H9 (cell line): Measurements from ENCODE around the gene ZSWIM8. TPM values are rescaled to one million over a fixed set of nuclear protein-coding genes. Genes with fewer than 3 reads are reported as not detected.
"Not testable (repeated sequence)": the region's sequence is repeated elsewhere in the genome, so short reads cannot be mapped to it uniquely, and the experiment has no call there.

Experiments
- DNase-seq: peaks from one replicate; pipeline ENCODE4 v3.0.0-alpha.2; 2017
- H2AFZ ChIP-seq: one replicate; pipeline ENCODE4 v1.6.1; 2013; ENCODE audit warnings: mild to moderate bottlenecking, low read length, control low read depth, moderate library complexity
- H2AK5ac ChIP-seq: 2 replicates; pipeline ENCODE4 v1.6.1; 2013; ENCODE audit warnings: low read length, control low read depth, mixed read lengths; ENCODE audit not compliant: insufficient read length
- H2BK120ac ChIP-seq: one replicate; pipeline ENCODE4 v1.6.1; 2013; ENCODE audit warnings: low read depth, mild to moderate bottlenecking, low read length, control low read depth, inconsistent platforms; ENCODE audit not compliant: poor library complexity, severe bottlenecking
- H2BK12ac ChIP-seq: 2 replicates; pipeline ENCODE4 v1.6.1; 2013; ENCODE audit warnings: low read length, control low read depth, mixed read lengths, low read depth; ENCODE audit not compliant: insufficient read length
- H2BK15ac ChIP-seq: 2 replicates; pipeline ENCODE4 v1.6.1; 2013; ENCODE audit warnings: low read depth, low read length, control low read depth
- H2BK20ac ChIP-seq: one replicate; pipeline ENCODE4 v1.6.1; 2013; ENCODE audit warnings: low read depth, mild to moderate bottlenecking, low read length, control low read depth, inconsistent platforms; ENCODE audit not compliant: poor library complexity, severe bottlenecking
- H2BK5ac ChIP-seq: 2 replicates; pipeline ENCODE4 v1.6.1; 2013; ENCODE audit warnings: low read length, control low read depth, mixed read lengths; ENCODE audit not compliant: insufficient read length
- H3K14ac ChIP-seq: 2 replicates; pipeline ENCODE4 v1.6.1; 2013; ENCODE audit warnings: low read length, control low read depth; ENCODE audit not compliant: insufficient read depth
- H3K18ac ChIP-seq: 2 replicates; pipeline ENCODE4 v1.6.1; 2013; ENCODE audit warnings: low read depth, mild to moderate bottlenecking, mixed read lengths, low read length, control low read depth; ENCODE audit not compliant: insufficient read length
- H3K23ac ChIP-seq: 2 replicates; pipeline ENCODE4 v1.6.1; 2013; ENCODE audit warnings: low read length, control low read depth, mixed read lengths, low read depth; ENCODE audit not compliant: insufficient read length
- H3K23me2 ChIP-seq: 2 replicates; pipeline ENCODE4 v1.6.1; 2013; ENCODE audit warnings: low read depth, mild to moderate bottlenecking, mixed read lengths, low read length, control low read depth; ENCODE audit not compliant: insufficient read length, poor library complexity, severe bottlenecking
- H3K27ac ChIP-seq: 2 replicates; pipeline ENCODE4 v1.5.1; 2013; ENCODE audit warnings: low read length, control low read depth, mixed read lengths, low read depth; ENCODE audit not compliant: insufficient read length
- H3K27me3 ChIP-seq: 2 replicates; pipeline ENCODE4 v1.6.1; 2013; ENCODE audit warnings: low read length, control low read depth, inconsistent platforms; ENCODE audit not compliant: insufficient read depth
- H3K4ac ChIP-seq: 2 replicates; pipeline ENCODE4 v1.6.1; 2013; ENCODE audit warnings: low read depth, mild to moderate bottlenecking, control low read depth, inconsistent platforms, low read length, moderate library complexity
- H3K4me1 ChIP-seq: 2 replicates; pipeline ENCODE4 v1.6.1; 2013; ENCODE audit warnings: low read length, control low read depth, inconsistent platforms; ENCODE audit not compliant: insufficient read depth
- H3K4me2 ChIP-seq: 2 replicates; pipeline ENCODE4 v1.6.1; 2013; ENCODE audit warnings: low read length, control low read depth, mixed read lengths; ENCODE audit not compliant: insufficient read length, insufficient read depth
- H3K56ac ChIP-seq: 2 replicates; pipeline ENCODE4 v1.6.1; 2013; ENCODE audit warnings: low read depth, mild to moderate bottlenecking, mixed read lengths, low read length, control low read depth; ENCODE audit not compliant: insufficient read length
- H3K79me1 ChIP-seq: 2 replicates; pipeline ENCODE4 v1.6.1; 2013; ENCODE audit warnings: low read depth, mild to moderate bottlenecking, moderate library complexity, low read length, control low read depth, inconsistent platforms; ENCODE audit not compliant: insufficient read depth, poor library complexity, severe bottlenecking
- H3K79me2 ChIP-seq: 2 replicates; pipeline ENCODE4 v1.6.1; 2013; ENCODE audit warnings: low read length, control low read depth, inconsistent platforms; ENCODE audit not compliant: insufficient read depth
- H3K9ac ChIP-seq: 2 replicates; pipeline ENCODE4 v1.6.1; 2013; ENCODE audit warnings: low read length, control low read depth, mixed read lengths; ENCODE audit not compliant: insufficient read length; ENCODE audit errors: extremely low read depth
- H3K9me3 ChIP-seq: one replicate; pipeline ENCODE4 v1.6.1; 2013; ENCODE audit warnings: low read depth, low read length, inconsistent platforms; ENCODE audit not compliant: control insufficient read depth
- H3T11ph ChIP-seq: one replicate; pipeline ENCODE4 v1.6.1; 2013; ENCODE audit warnings: mild to moderate bottlenecking, low read length, control low read depth, inconsistent platforms
- H4K20me1 ChIP-seq: one replicate; pipeline ENCODE4 v1.6.1; 2013; ENCODE audit not compliant: control insufficient read depth, insufficient read length, insufficient read depth
- H4K5ac ChIP-seq: 2 replicates; pipeline ENCODE4 v1.6.1; 2013; ENCODE audit warnings: low read depth, mild to moderate bottlenecking, mixed read lengths, low read length, control low read depth; ENCODE audit not compliant: insufficient read length
- H4K8ac ChIP-seq: replicated peaks from 2 replicates; pipeline ENCODE4 v1.6.1; 2013; ENCODE audit warnings: low read length, control low read depth, mixed read lengths, low read depth; ENCODE audit not compliant: insufficient read length
- H4K91ac ChIP-seq: 2 replicates; pipeline ENCODE4 v1.6.1; 2013; ENCODE audit warnings: low read depth, mild to moderate bottlenecking, moderate library complexity, mixed read lengths, low read length, control low read depth; ENCODE audit not compliant: insufficient read length
- H3K27ac Mint-ChIP-seq, 3 experiments: 2 replicates in 2 of 3; 3 replicates in 1 of 3; pipeline ENCODE4 v1.8.0; 2020 to 2021; ENCODE audit warnings: mixed read lengths in 3 of 3, mild to moderate bottlenecking in 1 of 3, moderate library complexity in 1 of 3
- H3K27me3 Mint-ChIP-seq: 2 replicates; pipeline ENCODE4 v1.8.0; 2021; ENCODE audit warnings: low read depth, mild to moderate bottlenecking, moderate library complexity, mixed read lengths
- H3K36me3 Mint-ChIP-seq, 3 experiments: 2 replicates in 2 of 3; 3 replicates in 1 of 3; pipeline ENCODE4 v1.8.0; 2020 to 2021; ENCODE audit warnings: low read depth in 3 of 3, mixed read lengths in 3 of 3; ENCODE audit not compliant: insufficient read depth in 1 of 3
- H3K4me1 Mint-ChIP-seq, 2 experiments: 2 replicates each; pipeline ENCODE4 v1.8.0; 2020; ENCODE audit warnings: mixed read lengths in 2 of 2
- H3K4me3 Mint-ChIP-seq, 2 experiments: 2 replicates in 1 of 2; 3 replicates in 1 of 2; pipeline ENCODE4 v1.8.0; 2020 to 2021; ENCODE audit warnings: mild to moderate bottlenecking in 2 of 2, mixed read lengths in 2 of 2, moderate library complexity in 1 of 2
- H3K9me3 Mint-ChIP-seq, 2 experiments: 2 replicates in 1 of 2; 3 replicates in 1 of 2; pipeline ENCODE4 v1.8.0; 2020; ENCODE audit warnings: mild to moderate bottlenecking in 2 of 2, mixed read lengths in 2 of 2, moderate library complexity in 1 of 2
- CTCF ChIP-seq: fragments of 200-600 bp; sonication (generic); conservative IDR thresholded peaks from 3 replicates; pipeline ENCODE4 v1.8.0; 2021; ENCODE audit warnings: antibody characterized with exemption, mild to moderate bottlenecking
- WGBS: extraction: QIAGEN DNeasy Blood & Tissue Kit; methylation state at CpG from one replicate; pipeline ENCODE4 v1.1.7; 2013; ENCODE audit warnings: missing lambda C conversion rate, low lambda C conversion rate, mixed read lengths; ENCODE audit not compliant: insufficient read length; ENCODE audit errors: extremely low coverage; 5-methylcytosine and 5-hydroxymethylcytosine counted together
- total RNA-seq: library from RNA; stranded (reverse); gene quantifications from 2 replicates; pipeline ENCODE4 v1.2.1, GENCODE V29; 2021

Gene ZSWIM8
- total RNA-seq, 1 experiment from 2014 or later: 41.0 TPM

GRCh38 chr10:73786512-73786885, 1.1 kb downstream of the ZSWIM8 start:
- no peak overlapping the region for H3K27ac ChIP-seq
- WGBS: no CpG with 5 or more reads among the region's 2 CpGs
- peaks cover 23 to 25% of the 10 kb centered on the region in 2 experiments for H3K4me1 Mint-ChIP-seq
- no peak overlapping the region for H3K4ac ChIP-seq
- no peaks in the 10 kb centered on the region for H3K27me3 Mint-ChIP-seq
- no peak overlapping the region for H2BK5ac ChIP-seq
- H3T11ph ChIP-seq: no peak overlapping the region
- H4K5ac ChIP-seq: no peak overlapping the region
- H3K14ac ChIP-seq: no peak overlapping the region
- peaks cover 7% of the 10 kb centered on the region; the same call in 1 of the 2 replicates for H3K79me2 ChIP-seq
- H4K91ac ChIP-seq: no peak overlapping the region
- TF ChIP-seq CTCF: no peak
- H2BK120ac ChIP-seq: no peak overlapping the region
- peak overlapping the region in 2 of 3 experiments; percentile 7 to 72; a peak in 2 of 7 replicates for H3K27ac Mint-ChIP-seq
- no peaks in the 10 kb centered on the region for H3K27me3 ChIP-seq
- no peak overlapping the region for H4K8ac ChIP-seq
- no peak overlapping the region for H2BK15ac ChIP-seq
- H2BK12ac ChIP-seq: no peak overlapping the region
- H3K36me3 Mint-ChIP-seq: peaks cover 17 to 22% (median 21%) of the 10 kb centered on the region in 3 experiments; a peak in 6 of 7 replicates
- no peak overlapping the region for H2AK5ac ChIP-seq
- H3K9ac ChIP-seq: peak overlapping the region; percentile 20
- peak overlapping the region; percentile 82 for H3K4me2 ChIP-seq
- peaks cover 11% of the 10 kb centered on the region for H3K79me1 ChIP-seq
- H3K9me3 Mint-ChIP-seq: no peaks in the 10 kb centered on the region
- no peak for DNase-seq
- no peak overlapping the region for H2AFZ ChIP-seq
- peak overlapping the region; percentile 99 for H3K4me3 Mint-ChIP-seq
- H3K23ac ChIP-seq: no peak overlapping the region
- H3K9me3 ChIP-seq: no peaks in the 10 kb centered on the region
- H3K56ac ChIP-seq: no peak overlapping the region
- no peak overlapping the region for H2BK20ac ChIP-seq
- H3K23me2 ChIP-seq: peaks cover 8% of the 10 kb centered on the region
- no peak overlapping the region for H3K18ac ChIP-seq
- peaks cover 2% of the 10 kb centered on the region; the same call in 1 of the 2 replicates for H3K4me1 ChIP-seq
- H4K20me1 ChIP-seq: no peaks in the 10 kb centered on the region

- not testable (repeated sequence) for H3K79me2 ChIP-seq, H3T11ph ChIP-seq, H2AFZ ChIP-seq, H2BK15ac ChIP-seq, H2BK120ac ChIP-seq, H3K23ac ChIP-seq, H3K27me3 ChIP-seq, H3K9me3 Mint-ChIP-seq, H2AK5ac ChIP-seq, H4K5ac ChIP-seq, H4K91ac ChIP-seq, H2BK5ac ChIP-seq, H3K56ac ChIP-seq, H3K18ac ChIP-seq, H3K4ac ChIP-seq, H2BK12ac ChIP-seq, H3K9ac ChIP-seq, H3K27ac Mint-ChIP-seq, H3K9me3 ChIP-seq, H4K20me1 ChIP-seq, H3K4me1 ChIP-seq, H2BK20ac ChIP-seq, H3K27me3 Mint-ChIP-seq, H4K8ac ChIP-seq, H3K23me2 ChIP-seq, H3K14ac ChIP-seq, H3K27ac ChIP-seq, H3K4me2 ChIP-seq, DNase-seq
- Mint-ChIP-seq H3K4me3 (peak overlapping the region; percentile 15 to 99; a peak in 3 of 5 replicates), H3K4me1 (peaks cover 23 to 24% of the 10 kb centered on the region in 2 experiments), H3K36me3 (peaks cover 19 to 23% (median 23%) of the 10 kb centered on the region in 3 experiments; a peak in 6 of 7 replicates)
- WGBS: no CpG with 5 or more reads among the region's 21 CpGs
- H3K79me1 ChIP-seq: peaks cover 11% of the 10 kb centered on the region
Observed at GRCh38 chr10:73787031-73787800, 1.8 kb downstream of the ZSWIM8 start.
